ENCODE data around the gene RNU6-1. TPM values are rescaled to one million over a fixed set of nuclear protein-coding genes. Genes with fewer than 3 reads are reported as not detected.

The RNU6-1 gene
- total RNA-seq, 1 experiment from 2014 or later: not detected

GRCh38 chr15:67805666-67806516 lies 34.0 kb downstream of the RNU6-1 start (continued):
- TF ChIP-seq ZNF512 (CRISPR knock-in tag; IDR thresholded peaks at IDR 0.05; ENCODE audit: borderline replicate concordance) (no peak), TCF7 (CRISPR knock-in tag; IDR thresholded peaks at IDR 0.05; ENCODE audit: low read depth) (no peak), SP1 (CRISPR knock-in tag; conservative IDR thresholded peaks at IDR 0.05) (no peak)

- no peak overlapping the region for H3K4me3 Mint-ChIP-seq
- CTCF ChIA-PET: interaction anchor here (1.0 to 1.7 kb wide), 3 partner anchors 16 to 192 kb away, joined by 3 read pairs; no protein-coding TSS in a partner anchor
- no peaks in the 10 kb centered on the region for H3K9me3 Mint-ChIP-seq
- ATAC-seq (peak; percentile 6; the same call in 1 of the 2 replicates), DNase-seq (ENCODE audit: low spot score) (no peak)
- H3K27ac Mint-ChIP-seq: no peak overlapping the region
- POLR2A ChIA-PET: interaction anchor here (1.4 kb wide), 1 partner anchor 15 kb away, joined by 3 read pairs; no protein-coding TSS in a partner anchor
- H3K4me1 Mint-ChIP-seq: peaks cover 29% of the 10 kb centered on the region
- H3K27me3 Mint-ChIP-seq (ENCODE audit: low read depth): no peaks in the 10 kb centered on the region
- H3K36me3 Mint-ChIP-seq: no peaks in the 10 kb centered on the region
- no peak for TF ChIP-seq ATF2 (CRISPR knock-in tag; IDR thresholded peaks at IDR 0.05; ENCODE audit: borderline replicate concordance, low read depth)
- no peak for TF ChIP-seq ZNF138 (CRISPR knock-in tag; conservative IDR thresholded peaks at IDR 0.05)
- TF ChIP-seq ATF3 (CRISPR knock-in tag; conservative IDR thresholded peaks at IDR 0.05): no peak
- TF ChIP-seq IRF2 (CRISPR knock-in tag; IDR thresholded peaks at IDR 0.05; ENCODE audit: borderline replicate concordance, low read depth): no peak
- TF ChIP-seq AFF4 (CRISPR knock-in tag; IDR thresholded peaks at IDR 0.05; ENCODE audit: borderline replicate concordance): no peak
- TF ChIP-seq ZNF263 (CRISPR knock-in tag; IDR thresholded peaks at IDR 0.05; ENCODE audit: low read depth): no peak
- TF ChIP-seq IRF1 (CRISPR knock-in tag; IDR thresholded peaks at IDR 0.05): no peak
- no peak for TF ChIP-seq KAT7 (CRISPR knock-in tag; IDR thresholded peaks at IDR 0.05; ENCODE audit: borderline replicate concordance)
- TF ChIP-seq PRRX2 (CRISPR knock-in tag; IDR thresholded peaks at IDR 0.05): no peak
- TF ChIP-seq SMAD3 (CRISPR knock-in tag; IDR thresholded peaks at IDR 0.05; ENCODE audit: borderline replicate concordance): no peak
- TF ChIP-seq TCF7 (CRISPR knock-in tag; IDR thresholded peaks at IDR 0.05; ENCODE audit: low read depth): no peak
- TF ChIP-seq CREM (CRISPR knock-in tag; IDR thresholded peaks at IDR 0.05): no peak
- TF ChIP-seq ZNF425 (CRISPR knock-in tag; conservative IDR thresholded peaks at IDR 0.05): no peak
- no peak for TF ChIP-seq ZNF219 (CRISPR knock-in tag; IDR thresholded peaks at IDR 0.05; ENCODE audit: borderline replicate concordance)
- no peak for TF ChIP-seq CTCF (IDR thresholded peaks at IDR 0.05)
- no peak for TF ChIP-seq JAZF1 (CRISPR knock-in tag; IDR thresholded peaks at IDR 0.05)
- no peak for TF ChIP-seq USF1 (CRISPR knock-in tag; IDR thresholded peaks at IDR 0.05)
These were observed 34.7 kb downstream of the RNU6-1 start for GRCh38 chr15:67805008-67805665.
